GM10248 (cell line): ENCODE results near the gene SYNCRIP.
"Not testable (repeated sequence)": the region's sequence is repeated elsewhere in the genome, so short reads cannot be mapped to it uniquely, and the experiment has no call there.

Experiments
- CTCF ChIA-PET: fragments of 300-600 bp; sonication (Branson Sonifier 250); formaldehyde crosslinking; extraction: SDS; loops from one replicate; lab custom pipeline; 2021; ENCODE audit warnings: antibody characterized with exemption; lab: Yijun Ruan, JAX
- POLR2A ChIA-PET: fragments of 350-650 bp; sonication (Branson Sonifier 250); formaldehyde crosslinking; extraction: SDS; loops from one replicate; lab custom pipeline; 2020; ENCODE audit warnings: antibody characterized with exemption; lab: Yijun Ruan, JAX
- DNase-seq: peaks from one replicate; pipeline ENCODE4 v3.0.0; 2012; ENCODE audit errors: extremely low spot score
- TF ChIP-seq, protein P1 (sequence below): IDR thresholded peaks from 2 replicates; pipeline ENCODE4 v1.5.1; 2012; ENCODE audit warnings: mild to moderate bottlenecking, low read depth; ENCODE audit errors: extremely low read depth, missing control alignments, control extremely low read depth

SYNCRIP gene

DNA sequence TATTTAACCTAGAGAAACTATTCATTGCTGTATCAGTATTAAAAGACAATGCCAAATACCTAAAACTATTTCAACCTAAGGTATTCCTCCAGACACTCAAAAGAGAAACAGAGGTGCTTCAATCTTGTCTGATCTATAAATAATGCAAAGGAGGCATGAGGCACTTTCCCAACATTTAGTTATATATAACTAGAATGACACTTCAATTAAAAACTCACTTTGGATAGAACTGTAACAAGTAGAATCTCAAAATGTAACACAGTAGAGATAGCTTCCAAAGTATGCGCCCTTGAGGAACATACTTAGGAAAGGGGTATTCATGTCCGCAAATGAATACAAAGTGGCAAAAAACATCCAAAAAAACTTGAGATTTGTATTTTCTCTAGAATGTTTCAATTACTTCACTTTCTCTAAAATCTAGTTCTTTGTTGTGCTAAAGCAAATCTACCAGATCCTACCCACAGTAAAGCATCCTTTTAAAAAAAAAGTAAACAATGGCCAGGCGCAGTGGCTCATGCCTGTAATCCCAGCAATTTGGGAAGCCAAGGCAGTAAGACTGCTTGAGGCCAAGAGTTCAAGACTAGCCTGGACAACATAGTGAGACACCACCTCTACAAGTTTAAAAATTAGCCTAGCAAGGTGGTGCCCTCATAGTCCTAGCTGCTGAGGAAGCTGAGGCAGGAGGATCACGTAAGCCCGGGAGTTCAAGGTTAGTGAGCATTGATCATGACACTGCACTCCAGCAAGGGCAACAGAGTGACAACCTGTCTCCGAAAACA lies 10.3 kb downstream of the SYNCRIP start:
- DNase-seq = no peak
- ChIA-PET POLR2A (interaction anchor here (0.9 to 2.7 kb wide), 2 partner anchors 11 to 46 kb away, joined by 4 to 13 read pairs; partner anchors contain the start of gene SYNCRIP), CTCF (interaction anchor here (0.9 to 1.0 kb wide), 2 partner anchors 8 to 21 kb away, joined by 3 to 5 read pairs; no protein-coding TSS in a partner anchor)
- TF ChIP-seq, protein P1, sequence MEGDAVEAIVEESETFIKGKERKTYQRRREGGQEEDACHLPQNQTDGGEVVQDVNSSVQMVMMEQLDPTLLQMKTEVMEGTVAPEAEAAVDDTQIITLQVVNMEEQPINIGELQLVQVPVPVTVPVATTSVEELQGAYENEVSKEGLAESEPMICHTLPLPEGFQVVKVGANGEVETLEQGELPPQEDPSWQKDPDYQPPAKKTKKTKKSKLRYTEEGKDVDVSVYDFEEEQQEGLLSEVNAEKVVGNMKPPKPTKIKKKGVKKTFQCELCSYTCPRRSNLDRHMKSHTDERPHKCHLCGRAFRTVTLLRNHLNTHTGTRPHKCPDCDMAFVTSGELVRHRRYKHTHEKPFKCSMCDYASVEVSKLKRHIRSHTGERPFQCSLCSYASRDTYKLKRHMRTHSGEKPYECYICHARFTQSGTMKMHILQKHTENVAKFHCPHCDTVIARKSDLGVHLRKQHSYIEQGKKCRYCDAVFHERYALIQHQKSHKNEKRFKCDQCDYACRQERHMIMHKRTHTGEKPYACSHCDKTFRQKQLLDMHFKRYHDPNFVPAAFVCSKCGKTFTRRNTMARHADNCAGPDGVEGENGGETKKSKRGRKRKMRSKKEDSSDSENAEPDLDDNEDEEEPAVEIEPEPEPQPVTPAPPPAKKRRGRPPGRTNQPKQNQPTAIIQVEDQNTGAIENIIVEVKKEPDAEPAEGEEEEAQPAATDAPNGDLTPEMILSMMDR = no peak

DNA sequence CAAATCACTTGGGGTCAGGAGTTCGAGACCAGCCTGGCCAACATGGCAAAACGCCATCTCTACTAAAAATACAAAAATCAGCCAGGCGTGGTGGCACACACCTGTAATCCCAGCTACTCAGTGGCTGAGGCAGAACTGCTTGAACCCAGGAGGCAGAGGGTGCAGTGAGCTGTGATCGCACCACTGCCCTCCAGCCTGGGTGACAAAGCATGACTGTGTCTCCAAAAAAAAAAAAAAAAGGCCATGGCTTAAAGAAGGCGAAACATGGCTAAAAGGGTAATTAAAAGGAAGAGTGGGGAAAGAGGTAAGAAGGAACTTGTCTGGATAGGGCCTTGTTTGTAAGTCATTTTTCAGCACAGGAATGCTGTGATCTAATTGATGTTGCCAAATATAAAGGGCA lies 11.6 kb downstream of the SYNCRIP start:
- CTCF ChIA-PET = interaction anchor here (0.7 to 1.3 kb wide), 4 partner anchors 9 to 20 kb away, joined by 3 to 5 read pairs (median 4); no protein-coding TSS in a partner anchor
- DNase-seq = not testable (repeated sequence)
- POLR2A ChIA-PET = interaction anchor here (0.7 to 2.7 kb wide), 2 partner anchors 12 to 35 kb away, joined by 3 to 13 read pairs; partner anchors contain the start of gene SYNCRIP

DNA sequence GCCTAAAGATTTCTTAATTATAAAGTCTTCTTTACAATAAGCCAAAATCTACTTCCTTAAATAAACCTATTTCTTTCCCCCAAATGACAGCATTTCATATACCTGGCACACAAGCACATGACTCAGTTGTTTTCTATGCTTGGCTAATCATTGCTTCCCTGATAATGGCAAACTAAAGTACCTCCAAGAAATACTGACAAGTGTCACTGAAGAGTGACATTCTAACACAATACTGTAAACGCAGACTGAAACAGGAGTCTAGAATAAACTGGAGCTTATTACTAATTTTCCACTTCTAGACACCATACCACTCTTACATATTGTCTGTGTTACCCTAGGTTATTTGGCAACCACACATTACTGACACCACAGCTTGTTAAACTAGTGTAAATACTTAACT lies 14.3 kb downstream of the SYNCRIP start:
- no peak for DNase-seq
- ChIA-PET CTCF (interaction anchor here (0.6 to 5.2 kb wide), 3 partner anchors 8 to 14 kb away, joined by 3 to 19 read pairs (median 4); partner anchors contain the start of gene SYNCRIP), POLR2A (no interaction called here)
- TF ChIP-seq, protein P1 = no peak

DNA sequence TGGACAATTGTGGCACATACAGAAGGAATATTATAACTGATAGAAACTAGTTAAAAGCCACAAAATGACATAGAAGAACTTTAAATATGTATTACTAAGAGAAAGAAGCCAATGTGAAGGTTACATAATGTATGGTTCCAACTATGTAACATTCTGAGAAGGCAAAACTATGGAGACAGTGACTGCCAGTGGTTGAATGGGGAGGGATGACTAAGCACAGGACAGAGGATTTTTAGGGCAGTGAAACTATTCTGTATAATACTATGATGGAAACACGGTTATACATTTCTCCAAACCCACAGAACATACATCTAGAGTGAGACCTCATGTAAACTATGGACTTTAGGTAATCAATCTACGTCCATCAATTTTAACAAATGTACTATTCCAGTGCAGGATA lies 22.4 kb downstream of the SYNCRIP start:
- CTCF ChIA-PET = no interaction called here
- TF ChIP-seq, protein P1 = no peak
- POLR2A ChIA-PET = no interaction called here
- no peak for DNase-seq

DNA sequence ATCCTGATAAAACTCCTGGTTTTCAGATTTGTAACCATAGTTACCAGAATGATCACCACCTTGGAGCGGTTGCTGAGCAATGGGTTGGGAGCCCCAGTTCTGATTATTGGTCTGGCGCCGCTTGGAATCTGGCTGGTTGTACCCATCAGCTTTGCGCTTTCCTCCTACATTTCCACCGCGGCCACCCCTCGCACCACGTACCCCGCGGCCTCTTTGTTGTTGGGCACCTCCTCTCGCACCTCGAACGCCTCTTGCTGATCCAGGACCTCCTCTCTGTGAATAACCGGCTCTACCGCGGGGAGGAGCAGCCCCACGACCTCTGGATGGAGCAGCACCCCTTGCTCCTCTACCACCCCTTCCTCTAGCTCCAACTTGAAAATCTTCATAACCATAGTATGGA lies 27.9 kb downstream of the SYNCRIP start:
- CTCF ChIA-PET = no interaction called here
- TF ChIP-seq, protein P1 = no peak
- POLR2A ChIA-PET = no interaction called here
- DNase-seq = no peak

DNA sequence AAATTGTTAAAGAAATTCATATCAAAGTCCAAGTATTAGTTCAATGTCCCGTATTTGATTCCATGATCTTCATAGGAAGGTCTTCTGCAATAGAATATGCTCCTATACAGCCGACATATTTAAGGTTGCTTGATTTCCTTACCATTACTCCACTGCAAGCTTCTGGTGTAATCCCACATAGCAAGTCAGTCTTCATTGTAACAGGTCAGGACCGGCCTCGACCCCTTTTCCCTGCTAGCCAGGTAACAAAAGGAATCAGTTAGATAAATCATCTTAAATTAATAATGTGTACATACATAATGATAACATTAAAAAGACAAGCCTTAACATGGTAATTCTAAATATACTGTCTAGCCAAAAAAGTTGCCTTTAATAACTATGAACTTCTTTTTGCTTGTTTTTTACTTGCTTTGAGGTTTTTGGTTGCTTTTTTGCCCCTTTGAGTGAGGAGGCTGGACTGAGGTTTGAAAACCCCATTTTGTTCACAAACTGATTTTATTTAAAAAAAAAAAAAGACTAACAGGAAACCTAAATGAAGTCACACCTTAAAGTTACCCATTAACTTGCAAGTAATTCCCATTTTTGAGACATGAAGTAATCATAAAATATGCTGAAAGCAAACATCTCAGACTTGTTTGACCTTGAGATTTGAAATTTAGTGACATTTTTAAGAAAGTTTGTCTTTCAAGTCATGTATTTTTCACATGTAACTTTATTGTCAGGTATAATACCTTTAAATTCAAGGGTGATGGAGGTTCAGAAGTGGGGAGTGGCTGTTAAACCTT lies 29.8 kb downstream of the SYNCRIP start:
- CTCF ChIA-PET = no interaction called here
- TF ChIP-seq, protein P1 = no peak
- POLR2A ChIA-PET = no interaction called here
- DNase-seq = no peak
